K562 (cell line): ENCODE results near the gene TMEFF2. TPM values are rescaled to one million over a fixed set of nuclear protein-coding genes. Genes with fewer than 3 reads are reported as not detected.

Experiments
- ATAC-seq: fragments of 200-7000 bp; cut with Tn5 transposase; 3 replicates; pipeline ENCODE4 v1.9.1; 2020; ENCODE audit warnings: moderate library complexity
- BruUV-seq: library from RNA; stranded (reverse); fragments of 400-500 nt; replicated peaks from 2 replicates; lab custom pipeline; 2021; lab: Mats Ljungman, UMichigan
- CTCF ChIA-PET: fragments of 300-600 bp; formaldehyde crosslinking; extraction: SDS; loops from one replicate; lab custom pipeline; 2021; ENCODE audit warnings: low intra/inter-chr PET ratio; lab: Yijun Ruan, JAX
- POLR2A ChIA-PET: fragments of 300-600, 350-650 bp; sonication (Branson Sonifier 250); formaldehyde crosslinking; extraction: SDS; loops from one replicate; lab custom pipeline; 2021; ENCODE audit warnings: antibody characterized with exemption, inconsistent platforms; lab: Yijun Ruan, JAX
- DNase-seq, 4 experiments: peaks; one replicate each; pipeline versions ENCODE4 v3.0.0 to v3.0.0-alpha.2; 2011 to 2018; ENCODE audit warnings: low spot score in 3 of 4, mixed read lengths in 3 of 4; ENCODE audit errors: extremely low read depth in 1 of 4
- FAIRE-seq: peaks from 2 replicates; lab custom pipeline; 2011; peaks lifted over from hg19 to GRCh38; lab: Jason Lieb, UNC
- H2AFZ ChIP-seq: 2 replicates; pipeline ENCODE4 v1.6.0; 2011; ENCODE audit warnings: low read depth, low read length, control low read depth, inconsistent platforms
- H3K27ac ChIP-seq: fragments of 200-600 bp; 3 replicates; pipeline ENCODE4 v1.8.0; 2011; ENCODE audit warnings: low read depth, mild to moderate bottlenecking, control low read depth, inconsistent platforms, low read length, moderate library complexity, mixed read lengths; ENCODE audit errors: extremely low read depth
- H3K27me3 ChIP-seq, 2 experiments: fragments of 300-600 bp in 1 of 2; 2 replicates in 1 of 2; 3 replicates in 1 of 2; pipeline versions ENCODE4 v1.6.0 to v1.8.0; 2011; ENCODE audit warnings: inconsistent platforms in 2 of 2, low read length in 2 of 2, mild to moderate bottlenecking in 1 of 2, mixed read lengths in 1 of 2, moderate library complexity in 1 of 2; ENCODE audit not compliant: control insufficient read depth in 2 of 2, insufficient read depth in 2 of 2
- H3K36me3 ChIP-seq: fragments of 300-600 bp; 3 replicates; pipeline ENCODE4 v1.8.0; 2011; ENCODE audit warnings: mild to moderate bottlenecking, low read length, inconsistent platforms; ENCODE audit not compliant: control insufficient read depth, insufficient read depth
- H3K4me1 ChIP-seq, 2 experiments: fragments of 200-600 bp in 1 of 2; replicated peaks in 1 of 2; 2 replicates in 1 of 2; 3 replicates in 1 of 2; pipeline versions ENCODE4 v1.5.1 to v1.8.0; 2011; ENCODE audit warnings: inconsistent platforms in 2 of 2, low read length in 2 of 2, mild to moderate bottlenecking in 1 of 2, mixed read lengths in 1 of 2, moderate library complexity in 1 of 2; ENCODE audit not compliant: control insufficient read depth in 2 of 2, insufficient read depth in 2 of 2
- H3K4me2 ChIP-seq: 2 replicates; pipeline ENCODE4 v1.6.1; 2011; ENCODE audit warnings: low read length, control low read depth, inconsistent platforms, mixed read lengths; ENCODE audit not compliant: insufficient read depth
- H3K4me3 ChIP-seq: fragments of 200-600 bp; sonication (generic), shearing (Covaris generic); 2 replicates; pipeline ENCODE4 v1.5.1; 2016; ENCODE audit warnings: control low read depth, inconsistent platforms
- H3K79me2 ChIP-seq: fragments of 200-600 bp; 3 replicates; pipeline ENCODE4 v1.8.0; 2011; ENCODE audit warnings: low read length, inconsistent platforms; ENCODE audit not compliant: control insufficient read depth, insufficient read depth
- H3K9ac ChIP-seq, 2 experiments: 2 replicates each; pipeline versions ENCODE4 v1.6.0 to v1.6.1; 2011; ENCODE audit warnings: low read depth in 2 of 2, low read length in 2 of 2, control low read depth in 1 of 2, inconsistent platforms in 1 of 2, mild to moderate bottlenecking in 1 of 2, mixed read lengths in 1 of 2; ENCODE audit not compliant: insufficient read depth in 1 of 2
- H3K9me1 ChIP-seq: one replicate; pipeline ENCODE4 v1.6.0; 2011; ENCODE audit warnings: inconsistent platforms, mild to moderate bottlenecking, low read length, moderate library complexity; ENCODE audit not compliant: control insufficient read depth, insufficient read depth
- H3K9me3 ChIP-seq: replicated peaks from 2 replicates; pipeline ENCODE4 v1.5.1; 2011; ENCODE audit warnings: low read depth, low read length, inconsistent platforms; ENCODE audit not compliant: control insufficient read depth, insufficient read depth
- H4K20me1 ChIP-seq: replicated peaks from 2 replicates; pipeline ENCODE4 v1.6.1; 2011; ENCODE audit warnings: low read length, inconsistent platforms, mixed read lengths; ENCODE audit not compliant: control insufficient read depth, insufficient read depth
- ARNT ChIP-seq, 2 experiments: fragments of 450-650 bp; IDR thresholded peaks; 2 replicates each; pipeline ENCODE4 v1.6.1; 2016; ENCODE audit warnings: mild to moderate bottlenecking in 1 of 2
- CSDE1 ChIP-seq, 2 experiments: fragments of 450-650 bp; IDR thresholded peaks; 2 replicates each; pipeline ENCODE4 v1.6.1; 2016; ENCODE audit warnings: mild to moderate bottlenecking in 1 of 2
- MTA1 ChIP-seq: fragments of 450-650 bp; IDR thresholded peaks from 2 replicates; pipeline ENCODE4 v1.6.1; 2017; ENCODE audit warnings: borderline replicate concordance
- SMAD4 ChIP-seq: fragments of 250-450 bp; sonication (Bioruptor Pico); conservative IDR thresholded peaks from 2 replicates; pipeline ENCODE4 v1.8.0; 2021; ENCODE audit warnings: inconsistent platforms, mild to moderate bottlenecking, moderate library complexity
- SMARCE1 ChIP-seq: fragments of 450-650 bp; IDR thresholded peaks from 2 replicates; pipeline ENCODE4 v1.7.1; 2016; ENCODE audit warnings: mild to moderate bottlenecking
- SNIP1 ChIP-seq: fragments of 450-650 bp; IDR thresholded peaks from 2 replicates; pipeline ENCODE4 v1.7.1; 2017; ENCODE audit warnings: low read depth, mild to moderate bottlenecking
- TAF15 ChIP-seq: fragments of 200-400 bp; formaldehyde crosslinking; IDR thresholded peaks from 2 replicates; pipeline ENCODE4 v1.6.1; 2017; ENCODE audit warnings: mild to moderate bottlenecking, low read depth, low read length, moderate library complexity
- ZNF140 ChIP-seq: fragments of 250-450 bp; sonication (Bioruptor Pico); IDR thresholded peaks from 2 replicates; pipeline ENCODE4 v1.8.0; 2021; ENCODE audit warnings: moderate library complexity, mild to moderate bottlenecking, inconsistent platforms
- ZNF212 ChIP-seq: fragments of 450-650 bp; formaldehyde crosslinking; IDR thresholded peaks from 2 replicates; pipeline ENCODE4 v1.4.0; 2020; ENCODE audit warnings: mild to moderate bottlenecking
- ZNF780A ChIP-seq: fragments of 250-450 bp; sonication (Bioruptor Pico); IDR thresholded peaks from 2 replicates; pipeline ENCODE4 v1.5.0; 2021; ENCODE audit warnings: mild to moderate bottlenecking
- whole genome bisulfite sequencing: fragments of 100-300 bp; shearing (Covaris generic); methylation state at CpG from one replicate; pipeline ENCODE4 v1.1.6; 2016; ENCODE audit warnings: low coverage, mixed read lengths; ENCODE audit not compliant: insufficient coverage; ENCODE audit errors: missing lambda C conversion rate; 5-methylcytosine and 5-hydroxymethylcytosine counted together
- in situ Hi-C: fragments of 300-500 bp; cut with MboI; formaldehyde crosslinking; loops from 4 replicates; pipeline ENCODE4 v1.15.0; 2018; ENCODE audit warnings: inconsistent platforms, mixed read lengths
- intact Hi-C: fragments of 100-400 bp; cut with micrococcal nuclease; formaldehyde crosslinking; loops from 2 replicates; pipeline ENCODE4 v1.14.2; 2022
- polyA plus RNA-seq, 8 experiments: library from polyadenylated mRNA; depleted of rRNA in 4 of 8; stranded (reverse) in 5 of 8; unstranded in 3 of 8; fragments of >200 nt; fragmentation: Nextera tagmentation in 2 of 8; fragmentation: Illumina TruSeq in 1 of 8; extraction: Ambion mirVana in 2 of 8; extraction: Trizol in 1 of 8; gene quantifications; 2 replicates each; pipeline versions ENCODE4 v1.2.1 to v1.2.3, GENCODE V29; 2011 to 2014; ENCODE audit warnings: inconsistent platforms in 1 of 8, missing spikeins in 1 of 8
- total RNA-seq, 7 experiments: library from RNA; depleted of rRNA in 6 of 7; stranded (reverse); fragments of >200 nt in 6 of 7; fragmentation: Illumina TruSeq in 2 of 7; extraction: Trizol in 2 of 7; gene quantifications; 2 replicates each; pipeline versions ENCODE4 v1.2.1 to v1.2.3, GENCODE V29; 2011 to 2021; ENCODE audit warnings: low replicate concordance in 1 of 7
- TF ChIP-seq, protein P1 (sequence below), 2 experiments: fragments of 450-650 bp in 1 of 2; IDR thresholded peaks; 2 replicates each; pipeline ENCODE4 v1.6.1; 2011 to 2017; ENCODE audit warnings: low read depth in 2 of 2, antibody characterized with exemption in 1 of 2, borderline replicate concordance in 1 of 2, low read length in 1 of 2, mild to moderate bottlenecking in 1 of 2, mixed read lengths in 1 of 2; ENCODE audit not compliant: control insufficient read depth in 1 of 2
- TF ChIP-seq, protein P2 (sequence below): sonication (generic); formaldehyde crosslinking; IDR thresholded peaks from 2 replicates; pipeline ENCODE4 v1.8.0; 2022; ENCODE audit warnings: mild to moderate bottlenecking, missing genetic modification reagents
- TF ChIP-seq, protein P3 (sequence below): fragments of 250-450 bp; sonication (Bioruptor Pico); IDR thresholded peaks from 2 replicates; pipeline ENCODE4 v1.4.0; 2020; ENCODE audit warnings: borderline replicate concordance

Gene TMEFF2
- total and polyA plus RNA-seq, 9 of the 15 experiments (the other 6 are each of a cell fraction or from before 2014, with no cell fraction given): 1.4 TPM; not detected in 8

DNA sequence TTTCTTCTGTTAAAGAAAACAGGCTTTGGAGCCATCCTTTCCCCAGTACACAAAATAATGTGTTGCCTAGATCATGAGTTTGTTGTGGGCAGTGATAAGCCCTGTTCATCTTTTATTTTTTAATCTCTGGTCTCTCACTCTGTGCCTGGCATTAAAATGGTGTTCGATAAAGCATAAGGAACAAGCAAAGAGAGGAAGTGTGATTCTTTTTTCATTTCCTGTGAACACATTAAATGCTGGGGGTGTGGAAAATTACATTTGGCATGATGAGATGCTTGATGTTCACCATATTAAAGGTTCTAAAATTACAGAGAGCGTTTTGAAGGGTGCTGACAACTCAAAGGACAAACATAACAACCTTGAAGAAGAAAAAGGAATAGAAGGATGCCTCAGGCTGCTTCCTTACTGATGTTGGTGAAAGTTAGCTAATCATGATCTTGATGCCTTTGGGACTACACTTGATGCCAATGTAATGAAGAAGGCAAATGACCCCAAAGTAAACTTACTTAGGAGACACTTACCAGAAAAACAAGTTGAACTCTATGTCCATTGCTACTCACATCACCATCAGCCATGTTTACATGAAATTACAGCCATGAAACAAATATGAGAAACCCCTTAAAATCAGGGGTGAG is 33.0 kb downstream of the TMEFF2 start:
- Histone ChIP-seq H3K79me2 (no peaks in the 10 kb centered on the region), H3K36me3 (no peaks in the 10 kb centered on the region), H3K4me3 (no peak overlapping the region), H3K4me2 (no peak overlapping the region), H3K9me3 (no peaks in the 10 kb centered on the region), H3K4me1 (no peaks in the 10 kb centered on the region), H3K9ac (no peak overlapping the region), H3K27ac (no peak overlapping the region), H3K9me1 (no peaks in the 10 kb centered on the region), H2AFZ (0 out of 2 replicates have a peak overlapping the region, but pooled peaks have one; percentile 32), H4K20me1 (no peaks in the 10 kb centered on the region), H3K27me3 (no peaks in the 10 kb centered on the region)
- ATAC-seq: no peak
- BruUV-seq: no TSS peak
- ChIA-PET POLR2A (interaction anchor here (0.6 to 1.3 kb wide), 3 partner anchors 349 to 607 kb away, joined by 3 to 9 read pairs (median 3); no protein-coding TSS in a partner anchor), CTCF (interaction anchor here (0.6 to 2.6 kb wide), 4 partner anchors 76 to 607 kb away, joined by 3 to 21 read pairs (median 5); no protein-coding TSS in a partner anchor)
- in situ Hi-C loops: no loop called here
- DNase-seq: no peak
- intact Hi-C loops: loop anchor here (1.0 to 5.0 kb wide), 4 partner anchors 214 to 606 kb away; no protein-coding TSS in a partner anchor
- WGBS: 47% methylated on average over 2 of the region's 2 CpGs
- FAIRE-seq: no peak
- no peak for TF ChIP-seq TAF15
- no peak for TF ChIP-seq CSDE1 (IDR thresholded peaks at IDR 0.05)
- TF ChIP-seq, protein P1, sequence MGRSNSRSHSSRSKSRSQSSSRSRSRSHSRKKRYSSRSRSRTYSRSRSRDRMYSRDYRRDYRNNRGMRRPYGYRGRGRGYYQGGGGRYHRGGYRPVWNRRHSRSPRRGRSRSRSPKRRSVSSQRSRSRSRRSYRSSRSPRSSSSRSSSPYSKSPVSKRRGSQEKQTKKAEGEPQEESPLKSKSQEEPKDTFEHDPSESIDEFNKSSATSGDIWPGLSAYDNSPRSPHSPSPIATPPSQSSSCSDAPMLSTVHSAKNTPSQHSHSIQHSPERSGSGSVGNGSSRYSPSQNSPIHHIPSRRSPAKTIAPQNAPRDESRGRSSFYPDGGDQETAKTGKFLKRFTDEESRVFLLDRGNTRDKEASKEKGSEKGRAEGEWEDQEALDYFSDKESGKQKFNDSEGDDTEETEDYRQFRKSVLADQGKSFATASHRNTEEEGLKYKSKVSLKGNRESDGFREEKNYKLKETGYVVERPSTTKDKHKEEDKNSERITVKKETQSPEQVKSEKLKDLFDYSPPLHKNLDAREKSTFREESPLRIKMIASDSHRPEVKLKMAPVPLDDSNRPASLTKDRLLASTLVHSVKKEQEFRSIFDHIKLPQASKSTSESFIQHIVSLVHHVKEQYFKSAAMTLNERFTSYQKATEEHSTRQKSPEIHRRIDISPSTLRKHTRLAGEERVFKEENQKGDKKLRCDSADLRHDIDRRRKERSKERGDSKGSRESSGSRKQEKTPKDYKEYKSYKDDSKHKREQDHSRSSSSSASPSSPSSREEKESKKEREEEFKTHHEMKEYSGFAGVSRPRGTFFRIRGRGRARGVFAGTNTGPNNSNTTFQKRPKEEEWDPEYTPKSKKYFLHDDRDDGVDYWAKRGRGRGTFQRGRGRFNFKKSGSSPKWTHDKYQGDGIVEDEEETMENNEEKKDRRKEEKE (IDR thresholded peaks at IDR 0.05; ENCODE audit: borderline replicate concordance in 1 of 2, control insufficient read depth in 1 of 2, low read depth in 2 of 2, low read length in 1 of 2): no peak
- no peak for TF ChIP-seq ZNF212
- TF ChIP-seq, protein P2, sequence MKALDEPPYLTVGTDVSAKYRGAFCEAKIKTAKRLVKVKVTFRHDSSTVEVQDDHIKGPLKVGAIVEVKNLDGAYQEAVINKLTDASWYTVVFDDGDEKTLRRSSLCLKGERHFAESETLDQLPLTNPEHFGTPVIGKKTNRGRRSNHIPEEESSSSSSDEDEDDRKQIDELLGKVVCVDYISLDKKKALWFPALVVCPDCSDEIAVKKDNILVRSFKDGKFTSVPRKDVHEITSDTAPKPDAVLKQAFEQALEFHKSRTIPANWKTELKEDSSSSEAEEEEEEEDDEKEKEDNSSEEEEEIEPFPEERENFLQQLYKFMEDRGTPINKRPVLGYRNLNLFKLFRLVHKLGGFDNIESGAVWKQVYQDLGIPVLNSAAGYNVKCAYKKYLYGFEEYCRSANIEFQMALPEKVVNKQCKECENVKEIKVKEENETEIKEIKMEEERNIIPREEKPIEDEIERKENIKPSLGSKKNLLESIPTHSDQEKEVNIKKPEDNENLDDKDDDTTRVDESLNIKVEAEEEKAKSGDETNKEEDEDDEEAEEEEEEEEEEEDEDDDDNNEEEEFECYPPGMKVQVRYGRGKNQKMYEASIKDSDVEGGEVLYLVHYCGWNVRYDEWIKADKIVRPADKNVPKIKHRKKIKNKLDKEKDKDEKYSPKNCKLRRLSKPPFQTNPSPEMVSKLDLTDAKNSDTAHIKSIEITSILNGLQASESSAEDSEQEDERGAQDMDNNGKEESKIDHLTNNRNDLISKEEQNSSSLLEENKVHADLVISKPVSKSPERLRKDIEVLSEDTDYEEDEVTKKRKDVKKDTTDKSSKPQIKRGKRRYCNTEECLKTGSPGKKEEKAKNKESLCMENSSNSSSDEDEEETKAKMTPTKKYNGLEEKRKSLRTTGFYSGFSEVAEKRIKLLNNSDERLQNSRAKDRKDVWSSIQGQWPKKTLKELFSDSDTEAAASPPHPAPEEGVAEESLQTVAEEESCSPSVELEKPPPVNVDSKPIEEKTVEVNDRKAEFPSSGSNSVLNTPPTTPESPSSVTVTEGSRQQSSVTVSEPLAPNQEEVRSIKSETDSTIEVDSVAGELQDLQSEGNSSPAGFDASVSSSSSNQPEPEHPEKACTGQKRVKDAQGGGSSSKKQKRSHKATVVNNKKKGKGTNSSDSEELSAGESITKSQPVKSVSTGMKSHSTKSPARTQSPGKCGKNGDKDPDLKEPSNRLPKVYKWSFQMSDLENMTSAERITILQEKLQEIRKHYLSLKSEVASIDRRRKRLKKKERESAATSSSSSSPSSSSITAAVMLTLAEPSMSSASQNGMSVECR (CRISPR knock-in tag): no peak
- no peak for TF ChIP-seq ZNF140
- TF ChIP-seq ZNF780A (CRISPR knock-in tag): no peak
- TF ChIP-seq SNIP1: no peak
- TF ChIP-seq, protein P3, sequence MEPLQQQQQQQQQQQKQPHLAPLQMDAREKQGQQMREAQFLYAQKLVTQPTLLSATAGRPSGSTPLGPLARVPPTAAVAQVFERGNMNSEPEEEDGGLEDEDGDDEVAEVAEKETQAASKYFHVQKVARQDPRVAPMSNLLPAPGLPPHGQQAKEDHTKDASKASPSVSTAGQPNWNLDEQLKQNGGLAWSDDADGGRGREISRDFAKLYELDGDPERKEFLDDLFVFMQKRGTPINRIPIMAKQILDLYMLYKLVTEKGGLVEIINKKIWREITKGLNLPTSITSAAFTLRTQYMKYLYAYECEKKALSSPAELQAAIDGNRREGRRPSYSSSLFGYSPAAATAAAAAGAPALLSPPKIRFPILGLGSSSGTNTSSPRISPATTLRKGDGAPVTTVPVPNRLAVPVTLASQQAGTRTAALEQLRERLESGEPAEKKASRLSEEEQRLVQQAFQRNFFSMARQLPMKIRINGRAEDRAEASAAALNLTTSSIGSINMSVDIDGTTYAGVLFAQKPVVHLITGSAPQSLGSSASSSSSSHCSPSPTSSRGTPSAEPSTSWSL (CRISPR knock-in tag): no peak
- no peak for TF ChIP-seq ARNT (IDR thresholded peaks at IDR 0.05)
- TF ChIP-seq MTA1: no peak
- no peak for TF ChIP-seq SMARCE1
- no peak for TF ChIP-seq SMAD4 (CRISPR knock-in tag)
